HG03039 (cell line): ENCODE data around the gene LHX1.

ENCODE experiments used
- ATAC-seq: cut with Tn5 transposase; IDR thresholded peaks from one replicate; pipeline ENCODE4 v1.9.1; 2021; ENCODE audit warnings: mild to moderate bottlenecking, moderate library complexity; ENCODE audit not compliant: unreplicated experiment

LHX1 gene

GRCh38 chr17:36937001-36937958, at the start of gene LHX1:
LHX1 (plus strand) TSS chr17:36937475; CDS start chr17:36938198, 723 bp downstream.
- no peak for ATAC-seq

- ATAC-seq, result no peak
Measured at GRCh38 chr17:36888236-36888951, 48.9 kb upstream of the LHX1 start.

- no peak for ATAC-seq
Measured at GRCh38 chr17:36889770-36890349, 47.4 kb upstream of the LHX1 start.

DNA sequence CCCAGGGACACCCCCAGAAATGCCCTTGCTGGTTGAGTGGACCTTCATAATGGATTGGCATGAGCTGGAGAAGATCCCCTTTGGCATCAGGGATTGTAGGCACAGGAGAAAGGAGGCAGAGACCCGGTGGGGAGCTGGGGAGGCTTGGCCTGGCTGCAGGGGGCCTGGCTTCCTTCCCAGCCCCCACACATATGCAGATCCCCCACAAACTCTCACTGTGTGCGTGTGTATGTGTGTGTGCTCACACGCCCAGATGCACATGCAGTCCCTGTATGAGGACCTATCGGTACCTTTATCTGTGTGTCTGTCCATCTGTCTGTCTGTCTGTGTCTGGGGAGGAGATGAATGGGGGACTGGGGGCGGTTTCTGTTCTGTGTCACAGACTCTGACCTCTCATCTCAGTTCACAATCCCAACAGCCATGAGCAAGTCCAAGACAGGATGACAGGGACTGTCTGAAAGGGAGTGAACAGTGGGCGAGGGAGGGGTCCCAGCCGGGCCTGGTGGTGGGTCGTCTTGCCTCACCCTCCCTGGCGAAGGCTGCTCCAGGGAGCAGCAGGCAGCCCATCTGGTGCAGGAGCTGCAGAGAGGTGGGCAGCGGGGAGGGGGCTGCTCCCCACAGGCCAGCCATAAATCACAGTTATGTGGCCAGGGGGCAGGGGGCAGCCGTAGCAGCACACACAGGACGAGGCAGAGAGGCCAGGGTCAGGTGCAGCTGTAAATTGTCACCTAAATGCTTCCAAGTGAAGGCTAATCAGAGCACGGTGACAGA, 46.7 kb upstream of the LHX1 start:
- no peak for ATAC-seq

GRCh38 chr17:36892112-36892838, 45.0 kb upstream of the LHX1 start:
- no peak for ATAC-seq

DNA sequence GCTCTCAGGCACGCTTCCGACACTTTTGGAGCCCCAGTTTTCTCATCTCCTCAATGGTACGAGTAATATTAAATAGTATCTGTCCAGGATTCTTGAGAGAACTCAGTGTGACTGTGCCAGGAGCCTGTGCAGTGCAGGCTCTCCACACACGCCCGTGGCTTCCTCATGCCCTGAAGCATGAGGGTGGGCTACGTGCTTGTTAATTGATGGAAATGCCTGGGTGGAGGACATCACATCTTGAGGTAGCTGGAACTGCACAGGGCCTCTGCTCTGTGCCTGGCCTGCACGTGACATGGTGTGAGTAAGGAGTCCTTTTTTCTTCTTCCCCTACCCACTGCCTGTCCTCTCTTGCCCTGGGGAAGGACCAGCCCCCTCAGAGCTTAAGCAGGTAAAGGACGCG, 43.1 kb upstream of the LHX1 start:
- ATAC-seq, result no peak

DNA sequence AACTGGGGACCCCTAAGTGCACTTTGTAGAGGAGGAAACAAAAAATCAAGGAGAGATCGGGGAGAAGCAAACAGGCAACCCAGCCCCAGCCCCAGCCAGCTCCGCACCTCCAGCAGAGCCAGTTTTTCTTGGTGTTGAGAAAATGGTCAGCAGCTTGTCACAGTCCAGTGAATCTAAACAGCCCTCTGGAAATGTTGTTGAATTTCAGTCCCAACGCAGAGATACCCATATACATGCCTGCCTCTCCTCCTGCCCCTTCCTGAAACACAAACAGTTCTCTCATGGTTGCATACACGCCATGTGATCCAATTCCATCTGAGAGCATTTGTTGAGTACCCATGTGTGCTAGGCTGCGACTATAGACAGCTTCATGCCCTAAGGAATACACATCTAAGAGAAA, 42.4 kb upstream of the LHX1 start:
- ATAC-seq, result no peak

GRCh38 chr17:36899250-36900159, 37.8 kb upstream of the LHX1 start:
- ATAC-seq, result no peak

GRCh38 chr17:36900160-36900512, 37.1 kb upstream of the LHX1 start:
- ATAC-seq, result no peak

DNA sequence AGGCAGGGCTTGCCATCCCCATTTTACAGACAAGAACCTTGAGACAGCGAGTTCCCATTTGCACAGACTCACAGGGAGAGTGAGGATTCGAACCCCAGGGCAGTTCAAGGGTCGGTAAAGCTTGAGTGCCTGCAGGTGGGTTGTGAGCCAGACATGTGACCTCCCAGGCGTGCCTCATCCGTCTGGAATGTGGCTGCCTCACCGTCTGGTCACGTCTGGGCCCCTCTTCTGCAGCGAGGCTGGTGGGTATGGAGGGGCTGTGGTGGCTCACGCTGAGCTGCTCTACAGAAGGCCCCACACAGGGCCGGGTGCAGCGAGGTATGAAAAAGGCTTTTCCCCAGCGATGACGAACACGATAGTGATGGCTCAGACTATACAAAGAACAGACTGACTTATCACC, 35.8 kb upstream of the LHX1 start:
- ATAC-seq, result no peak

- ATAC-seq, result no peak
Measured at GRCh38 chr17:36907407-36907806, 29.9 kb upstream of the LHX1 start.

DNA sequence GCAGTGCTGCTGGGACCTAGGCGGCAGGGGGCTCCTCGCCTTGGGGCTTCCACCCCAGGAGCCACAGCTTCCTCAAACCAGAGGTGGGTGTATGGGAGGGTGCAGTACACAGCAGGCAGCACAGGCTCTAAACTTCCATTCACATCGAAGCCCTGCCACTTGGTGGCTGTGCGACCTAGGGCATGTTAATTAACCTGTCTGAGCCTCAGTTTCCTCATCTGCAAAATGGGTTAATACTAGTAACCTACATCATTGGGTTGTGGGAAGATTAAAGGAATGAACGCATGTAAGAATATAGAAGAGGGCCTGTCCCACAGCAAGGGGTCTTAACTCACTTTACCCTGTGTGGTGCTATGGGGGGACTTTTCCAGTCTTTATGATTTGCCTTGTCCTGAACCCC, 26.8 kb upstream of the LHX1 start:
- ATAC-seq, result no peak

DNA sequence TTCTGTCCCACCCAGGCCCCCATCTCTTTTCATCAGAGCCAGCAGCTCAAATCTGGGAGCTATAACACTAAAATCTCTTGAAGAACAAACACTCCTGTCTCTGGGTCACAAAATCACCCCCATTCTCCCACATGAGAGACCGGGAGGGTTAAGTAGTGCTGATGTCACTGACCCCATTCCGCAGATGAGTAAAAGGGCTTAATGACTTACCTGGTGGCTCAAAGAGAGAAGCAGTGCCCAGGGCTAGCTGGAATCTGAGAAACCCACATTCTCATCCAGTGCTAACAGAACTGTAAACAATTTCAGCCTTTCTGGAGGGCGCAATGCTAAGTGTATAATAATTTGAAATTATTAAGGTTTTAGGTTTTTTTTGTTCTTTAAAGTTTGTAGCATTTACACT, 26.3 kb upstream of the LHX1 start:
- no peak for ATAC-seq

- ATAC-seq, result no peak
Measured at GRCh38 chr17:36913132-36913531, 24.1 kb upstream of the LHX1 start.

GRCh38 chr17:36918211-36918691, 19.0 kb upstream of the LHX1 start:
- no peak for ATAC-seq

DNA sequence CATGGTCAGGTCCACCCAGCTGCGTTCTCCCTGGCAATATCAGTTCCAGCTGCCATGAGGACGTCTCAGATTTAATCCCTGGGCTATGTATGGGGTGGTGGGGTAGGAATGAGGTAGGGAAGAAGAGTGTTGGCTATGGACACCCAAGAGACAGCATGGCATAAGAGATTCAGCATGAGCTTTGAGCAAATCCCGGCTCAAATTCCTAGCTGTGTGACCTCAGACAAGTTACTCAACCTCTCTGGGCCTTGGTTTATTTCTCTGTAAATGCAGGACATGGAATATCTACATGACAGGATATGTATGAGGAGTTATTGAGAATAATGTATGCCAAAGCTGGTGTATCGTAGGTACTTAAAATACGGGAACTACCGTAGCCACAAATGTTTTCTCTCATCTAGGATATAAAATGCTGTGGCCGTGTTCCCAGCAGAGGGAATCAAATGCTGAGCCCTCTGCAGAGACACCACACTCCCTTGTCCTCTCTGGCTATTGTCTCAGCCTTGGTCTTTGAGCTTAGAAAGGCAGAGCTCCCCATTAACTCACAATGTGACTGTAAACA, 17.8 kb upstream of the LHX1 start:
- ATAC-seq, result no peak

DNA sequence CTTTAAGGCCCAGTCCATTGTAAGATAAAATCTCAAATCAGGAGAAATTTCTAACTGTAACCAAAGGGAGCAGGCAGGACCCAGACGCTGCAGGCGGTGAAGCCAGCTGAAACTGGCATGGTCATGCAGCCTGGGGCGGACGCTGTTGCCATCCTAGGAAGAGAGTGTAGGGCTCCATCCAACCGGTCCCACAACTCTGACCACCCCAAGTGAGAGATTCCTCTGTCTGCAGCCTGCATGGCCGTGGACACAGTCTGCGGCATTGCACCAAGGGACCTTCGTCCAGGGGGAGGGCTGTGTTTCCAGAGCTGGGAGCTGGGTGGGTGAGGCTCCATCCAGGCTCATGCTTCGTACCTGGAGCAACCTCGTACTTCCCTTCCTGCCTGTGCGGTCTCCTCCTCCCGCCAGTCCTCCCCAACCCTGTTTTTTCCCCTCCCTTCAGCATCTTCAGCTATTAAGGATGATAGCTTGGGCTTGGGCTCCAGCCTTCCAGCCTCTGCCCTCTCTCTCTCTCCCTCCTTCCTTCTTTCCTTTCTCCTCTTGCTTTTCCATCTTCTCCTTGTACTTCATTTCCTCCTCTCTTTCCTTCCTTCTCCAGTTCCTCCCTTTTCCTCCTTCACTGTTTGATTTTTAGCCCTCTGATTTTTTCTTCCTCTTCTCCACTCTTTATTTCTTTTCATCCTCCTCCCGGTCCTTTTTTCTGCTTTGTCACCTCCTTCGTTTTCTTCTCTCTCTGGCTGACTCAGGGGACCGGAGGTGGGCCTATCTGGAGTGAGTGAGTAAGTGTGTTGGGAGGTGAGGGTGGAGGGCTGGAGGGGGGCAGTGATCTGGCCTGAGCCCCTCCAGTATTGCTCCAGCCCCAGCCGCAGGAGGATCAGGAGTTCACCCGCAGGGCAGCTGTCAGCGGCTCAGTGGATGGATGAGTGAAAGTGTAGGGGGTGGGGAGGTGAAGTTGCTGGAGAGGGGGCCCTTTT, 17.0 kb upstream of the LHX1 start:
- ATAC-seq, result no peak
